Measurements from ENCODE around the gene HTR6. TPM values are rescaled to one million over a fixed set of nuclear protein-coding genes. Genes with fewer than 3 reads are reported as not detected.

HTR6 gene
- polyA plus RNA-seq, 1 donor from 2014 or later, result not detected

GRCh38 chr1:19670787-19671186 is 6.1 kb downstream of the HTR6 start:
- no peaks in the 10 kb centered on the region for H4K20me1 ChIP-seq (ENCODE audit: insufficient read depth)
- H3F3A ChIP-seq (ENCODE audit: insufficient read depth, low read length, poor library complexity, severe bottlenecking), result no peaks in the 10 kb centered on the region
- no peak overlapping the region for H3K27ac ChIP-seq (ENCODE audit: low read length)

GRCh38 chr1:19672237-19672636 is 7.6 kb downstream of the HTR6 start:
- H3K36me3 ChIP-seq (ENCODE audit: insufficient read depth, low read length), result no peaks in the 10 kb centered on the region
- no peak for TF ChIP-seq RAD21 (conservative IDR thresholded peaks at IDR 0.05)
- no peak for TF ChIP-seq SMC3 (conservative IDR thresholded peaks at IDR 0.05; ENCODE audit: poor library complexity)
- no peak for TF ChIP-seq TAF1 (IDR thresholded peaks at IDR 0.05; ENCODE audit: low read depth)
- no peak for TF ChIP-seq MXI1 (conservative IDR thresholded peaks at IDR 0.05; ENCODE audit: poor library complexity, severe bottlenecking)
- no peak for TF ChIP-seq REST (IDR thresholded peaks at IDR 0.05; ENCODE audit: borderline replicate concordance)
- no peak for TF ChIP-seq EZH2 (IDR thresholded peaks at IDR 0.05; ENCODE audit: borderline replicate concordance, insufficient read depth, low read length, poor library complexity, severe bottlenecking)
- no peak for TF ChIP-seq CTCF (IDR thresholded peaks at IDR 0.05; ENCODE audit: poor library complexity, severe bottlenecking)
- TF ChIP-seq EP300 (conservative IDR thresholded peaks at IDR 0.05; ENCODE audit: poor library complexity, severe bottlenecking), result no peak
- no peak for TF ChIP-seq POLR2AphosphoS5 (IDR thresholded peaks at IDR 0.05)
- H3K9me2 ChIP-seq (ENCODE audit: insufficient read depth, low read length), result no peaks in the 10 kb centered on the region
- no peak overlapping the region for H3K9ac ChIP-seq (ENCODE audit: low read length)
- no peaks in the 10 kb centered on the region for H3F3A ChIP-seq (ENCODE audit: insufficient read depth, low read length, poor library complexity, severe bottlenecking)
- H3K4me3 ChIP-seq (ENCODE audit: low read length), result no peak overlapping the region
- H3K4me2 ChIP-seq (ENCODE audit: low read length), result no peak overlapping the region
- H4K20me1 ChIP-seq (ENCODE audit: insufficient read depth), result no peaks in the 10 kb centered on the region
- no peaks in the 10 kb centered on the region for H3K9me3 ChIP-seq (ENCODE audit: low read length)
- H3K79me2 ChIP-seq (replicated peaks; ENCODE audit: insufficient read depth, low read length), result no peaks in the 10 kb centered on the region
- H2AFZ ChIP-seq (ENCODE audit: low read depth, low read length), result no peak overlapping the region
- no peak overlapping the region for H3K27ac ChIP-seq (ENCODE audit: low read length)
- peaks cover 22% of the 10 kb centered on the region for H3K27me3 ChIP-seq (ENCODE audit: insufficient read depth, low read depth, low read length)

More at GRCh38 chr1:19670787-19671186, 6.1 kb downstream of the HTR6 start:
- H2AFZ ChIP-seq (ENCODE audit: low read depth, low read length), result no peak overlapping the region
- no peaks in the 10 kb centered on the region for H3K9me3 ChIP-seq (ENCODE audit: low read length)
- H3K9me2 ChIP-seq (ENCODE audit: insufficient read depth, low read length), result no peaks in the 10 kb centered on the region
- H3K9ac ChIP-seq (ENCODE audit: low read length), result no peak overlapping the region
- no peaks in the 10 kb centered on the region for H3K36me3 ChIP-seq (ENCODE audit: insufficient read depth, low read length)
- peaks cover 29% of the 10 kb centered on the region for H3K27me3 ChIP-seq (ENCODE audit: insufficient read depth, low read depth, low read length)
- TF ChIP-seq POLR2AphosphoS5 (IDR thresholded peaks at IDR 0.05), result peak; percentile 13
- TF ChIP-seq CTCF (IDR thresholded peaks at IDR 0.05; ENCODE audit: poor library complexity, severe bottlenecking), result no peak
- no peak overlapping the region for H3K4me3 ChIP-seq (ENCODE audit: low read length)
- no peak overlapping the region for H3K4me2 ChIP-seq (ENCODE audit: low read length)
- no peaks in the 10 kb centered on the region for H3K79me2 ChIP-seq (replicated peaks; ENCODE audit: insufficient read depth, low read length)

Data from neural cell (in vitro differentiated cells).